Fibroblast of lung (primary cell): Measurements from ENCODE around the gene KCNJ14. TPM values are rescaled to one million over a fixed set of nuclear protein-coding genes. Genes with fewer than 3 reads are reported as not detected.

ENCODE experiments used
- DNase-seq, 2 donors: peaks; one replicate each; pipeline versions ENCODE4 v3.0.0 to v3.0.0-alpha.2; 2010; ENCODE audit warnings: low read depth in 2 of 2
- H2AFZ ChIP-seq: 2 replicates; pipeline ENCODE4 v1.5.1; 2012; ENCODE audit warnings: low read length, control low read depth, inconsistent platforms
- H3K27ac ChIP-seq: 2 replicates; pipeline ENCODE4 v1.5.1; 2011; ENCODE audit warnings: low read length, control low read depth; ENCODE audit not compliant: insufficient read depth
- H3K27me3 ChIP-seq: 2 replicates; pipeline ENCODE4 v1.5.1; 2011; ENCODE audit warnings: mild to moderate bottlenecking, low read length; ENCODE audit not compliant: control insufficient read depth, insufficient read depth
- H3K36me3 ChIP-seq: 2 replicates; pipeline ENCODE4 v1.5.1; 2011; ENCODE audit warnings: low read length; ENCODE audit not compliant: control insufficient read depth, insufficient read depth
- H3K4me1 ChIP-seq: 2 replicates; pipeline ENCODE4 v1.5.1; 2011; ENCODE audit warnings: low read length; ENCODE audit not compliant: control insufficient read depth, insufficient read depth; ENCODE audit errors: extremely low read depth
- H3K4me2 ChIP-seq: 2 replicates; pipeline ENCODE4 v1.5.1; 2011; ENCODE audit warnings: low read length, control low read depth; ENCODE audit not compliant: insufficient read depth; ENCODE audit errors: extremely low read depth
- H3K4me3 ChIP-seq, 4 experiments: fragments of 200-600 bp in 1 of 4; sonication (generic) in 1 of 4; replicated peaks in 1 of 4; 2 replicates each; pipeline ENCODE4 v1.5.1; 2011 to 2016; ENCODE audit warnings: low read length in 4 of 4, low read depth in 3 of 4, mild to moderate bottlenecking in 3 of 4, control low read depth in 2 of 4, inconsistent platforms in 1 of 4, mixed read lengths in 1 of 4; ENCODE audit not compliant: insufficient read depth in 1 of 4; ENCODE audit errors: control extremely low read depth in 1 of 4
- H3K79me2 ChIP-seq: 2 replicates; pipeline ENCODE4 v1.5.1; 2012; ENCODE audit warnings: mild to moderate bottlenecking, low read length, inconsistent platforms; ENCODE audit not compliant: control insufficient read depth, insufficient read depth
- H3K9ac ChIP-seq: 2 replicates; pipeline ENCODE4 v1.5.1; 2011; ENCODE audit warnings: mild to moderate bottlenecking, low read length, control low read depth; ENCODE audit not compliant: insufficient read depth
- H3K9me3 ChIP-seq: 2 replicates; pipeline ENCODE4 v1.5.1; 2012; ENCODE audit warnings: low read depth, low read length; ENCODE audit not compliant: control insufficient read depth, insufficient read depth
- H4K20me1 ChIP-seq: 2 replicates; pipeline ENCODE4 v1.5.1; 2011; ENCODE audit warnings: low read length; ENCODE audit not compliant: control insufficient read depth, insufficient read depth; ENCODE audit errors: extremely low read depth
- EZH2 ChIP-seq: IDR thresholded peaks from 2 replicates; pipeline ENCODE4 v1.5.1; 2012; ENCODE audit warnings: low read length, control low read depth, mild to moderate bottlenecking; ENCODE audit errors: missing control alignments
- polyA plus RNA-seq, 2 donors: library from polyadenylated mRNA; depleted of rRNA in 1 of 2; stranded (reverse) in 1 of 2; unstranded in 1 of 2; fragments of >200 nt; gene quantifications; 2 replicates each; pipeline ENCODE4 v1.2.1, GENCODE V29; 2011 to 2012; ENCODE audit warnings: missing spikeins in 1 of 2
- total RNA-seq: library from RNA; depleted of rRNA; stranded (reverse); fragments of >200 nt; gene quantifications from 2 replicates; pipeline ENCODE4 v1.2.1, GENCODE V29; 2014
- TF ChIP-seq, protein P1 (sequence below), 2 donors: IDR thresholded peaks in 1 of 2; conservative IDR thresholded peaks in 1 of 2; 1 replicate in 1 of 2; 2 replicates in 1 of 2; pipeline ENCODE4 v1.5.1; 2011 to 2012; ENCODE audit warnings: low read length in 2 of 2, control low read depth in 1 of 2, inconsistent platforms in 1 of 2, low read depth in 1 of 2, mild to moderate bottlenecking in 1 of 2

Gene KCNJ14
- total and polyA plus RNA-seq, 2 donors (not counting 1 experiment from before 2014, with no cell fraction given), result 0.15 to 0.50 TPM

DNA sequence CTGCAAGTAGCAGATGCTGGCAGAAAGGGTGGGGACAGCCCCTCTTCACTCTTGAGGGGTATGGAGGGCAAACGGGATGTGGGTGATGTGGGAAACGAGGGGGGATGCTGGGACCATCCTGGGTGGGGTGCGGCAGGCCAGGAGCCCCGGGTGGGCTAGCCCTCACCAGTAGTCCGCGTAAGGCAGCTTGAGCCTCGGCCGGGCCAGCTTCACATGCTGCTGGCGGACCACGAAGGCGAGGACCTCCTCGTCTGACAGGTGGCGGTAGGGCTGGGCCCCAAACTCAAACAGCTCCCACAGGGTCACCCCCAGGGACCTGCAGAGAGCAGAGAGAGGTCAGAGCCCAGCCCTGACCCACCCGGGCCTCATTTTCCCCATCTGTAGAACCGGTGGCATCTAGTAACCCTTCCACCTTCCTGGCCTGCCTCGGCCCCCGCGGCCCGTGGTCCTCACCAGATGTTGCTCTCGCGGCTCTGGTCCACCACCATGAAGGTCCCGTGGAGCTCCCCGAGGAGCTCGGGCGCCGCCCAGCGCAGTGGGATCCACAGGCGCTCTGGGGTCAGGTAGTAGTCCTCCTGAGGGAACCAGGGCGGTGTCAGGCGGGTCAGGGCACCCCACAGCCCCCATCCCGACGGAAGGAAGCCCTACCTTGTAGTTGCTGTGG is 45.6 kb downstream of the KCNJ14 start:
- Histone ChIP-seq H3K4me1 (no peaks in the 10 kb centered on the region), H4K20me1 (no peaks in the 10 kb centered on the region), H3K79me2 (no peaks in the 10 kb centered on the region), H3K4me3 (no peak overlapping the region), H3K9ac (no peak overlapping the region), H3K27me3 (peaks cover 25% of the 10 kb centered on the region), H3K9me3 (no peaks in the 10 kb centered on the region), H2AFZ (no peak overlapping the region), H3K4me2 (no peak overlapping the region), H3K36me3 (no peaks in the 10 kb centered on the region), H3K27ac (no peak overlapping the region)
- TF ChIP-seq, protein P1, sequence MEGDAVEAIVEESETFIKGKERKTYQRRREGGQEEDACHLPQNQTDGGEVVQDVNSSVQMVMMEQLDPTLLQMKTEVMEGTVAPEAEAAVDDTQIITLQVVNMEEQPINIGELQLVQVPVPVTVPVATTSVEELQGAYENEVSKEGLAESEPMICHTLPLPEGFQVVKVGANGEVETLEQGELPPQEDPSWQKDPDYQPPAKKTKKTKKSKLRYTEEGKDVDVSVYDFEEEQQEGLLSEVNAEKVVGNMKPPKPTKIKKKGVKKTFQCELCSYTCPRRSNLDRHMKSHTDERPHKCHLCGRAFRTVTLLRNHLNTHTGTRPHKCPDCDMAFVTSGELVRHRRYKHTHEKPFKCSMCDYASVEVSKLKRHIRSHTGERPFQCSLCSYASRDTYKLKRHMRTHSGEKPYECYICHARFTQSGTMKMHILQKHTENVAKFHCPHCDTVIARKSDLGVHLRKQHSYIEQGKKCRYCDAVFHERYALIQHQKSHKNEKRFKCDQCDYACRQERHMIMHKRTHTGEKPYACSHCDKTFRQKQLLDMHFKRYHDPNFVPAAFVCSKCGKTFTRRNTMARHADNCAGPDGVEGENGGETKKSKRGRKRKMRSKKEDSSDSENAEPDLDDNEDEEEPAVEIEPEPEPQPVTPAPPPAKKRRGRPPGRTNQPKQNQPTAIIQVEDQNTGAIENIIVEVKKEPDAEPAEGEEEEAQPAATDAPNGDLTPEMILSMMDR (conservative IDR thresholded peaks at IDR 0.05 in 1 of 2, IDR thresholded peaks at IDR 0.05 in 1 of 2; ENCODE audit: low read depth in 1 of 2, low read length in 2 of 2), result no peak
- no peak for TF ChIP-seq EZH2
- no peak for DNase-seq

DNA sequence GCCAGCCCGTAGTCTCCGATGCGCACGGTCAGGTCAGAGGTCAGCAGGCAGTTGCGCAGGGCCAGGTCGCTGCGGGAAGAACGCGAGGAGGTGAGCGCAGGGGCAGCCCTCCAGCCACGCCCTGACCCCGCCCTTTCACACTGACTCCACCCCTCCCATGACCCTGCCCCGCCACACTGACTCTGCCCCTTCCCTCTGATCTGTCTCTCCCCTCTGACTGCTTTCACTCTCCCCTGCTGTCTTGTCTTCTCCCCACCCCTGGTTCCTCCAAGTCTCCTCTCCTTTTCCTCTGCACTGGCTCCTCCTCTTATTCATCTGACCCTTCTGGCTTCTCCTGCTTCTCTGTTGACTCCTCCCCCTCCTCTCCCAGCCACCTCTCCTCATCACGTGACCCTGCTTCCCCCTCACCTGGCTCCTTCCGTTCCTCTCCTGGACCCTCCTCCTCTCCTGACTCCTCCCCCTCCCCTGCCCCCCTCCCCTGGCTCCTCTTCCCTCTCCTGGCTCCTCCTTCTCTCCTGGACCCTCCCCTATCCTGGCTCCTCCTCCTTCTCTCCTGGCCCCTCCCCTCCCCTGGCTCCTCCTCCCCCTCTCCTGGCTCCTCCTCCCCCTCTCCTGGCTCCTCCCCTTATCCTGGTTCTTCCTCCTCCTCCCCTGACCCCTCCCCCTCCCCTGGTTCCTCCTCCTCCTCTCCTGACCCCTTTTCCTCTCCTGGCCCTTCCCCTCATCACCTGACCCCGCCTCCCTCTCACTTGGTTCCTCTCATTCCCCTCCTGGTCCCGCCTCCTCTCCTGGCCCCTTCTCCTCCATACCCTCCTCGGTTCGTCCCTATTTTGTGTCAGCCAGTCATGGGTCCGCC is 46.3 kb downstream of the KCNJ14 start:
- no peak for DNase-seq
- H3K79me2 ChIP-seq, result no peaks in the 10 kb centered on the region
- no peak overlapping the region for H3K4me2 ChIP-seq

More for the DNA sequence above, 46.3 kb downstream of the KCNJ14 start:
- no peak for TF ChIP-seq EZH2
- TF ChIP-seq, protein P1 (conservative IDR thresholded peaks at IDR 0.05 in 1 of 2, IDR thresholded peaks at IDR 0.05 in 1 of 2; ENCODE audit: low read depth in 1 of 2, low read length in 2 of 2), result no peak
- Histone ChIP-seq H3K36me3 (no peaks in the 10 kb centered on the region), H4K20me1 (no peaks in the 10 kb centered on the region), H2AFZ (no peak overlapping the region), H3K4me3 (no peak overlapping the region), H3K9me3 (no peaks in the 10 kb centered on the region), H3K4me1 (no peaks in the 10 kb centered on the region), H3K27me3 (peaks cover 25% of the 10 kb centered on the region), H3K27ac (no peak overlapping the region), H3K9ac (no peak overlapping the region)
